K562 (cell line): ENCODE results near the gene ACTR8. TPM values are rescaled to one million over a fixed set of nuclear protein-coding genes. Genes with fewer than 3 reads are reported as not detected.

Source experiments
- ATF3 ChIP-seq, 2 experiments: fragments of 450-650 bp in 1 of 2; sonication (generic) in 1 of 2; formaldehyde crosslinking in 1 of 2; IDR thresholded peaks in 1 of 2; conservative IDR thresholded peaks in 1 of 2; 2 replicates each; pipeline versions ENCODE4 v1.6.1 to v1.8.1; 2016 to 2023; ENCODE audit warnings: mild to moderate bottlenecking in 2 of 2, moderate library complexity in 2 of 2, inconsistent platforms in 1 of 2, missing genetic modification reagents in 1 of 2
- CREB3L1 ChIP-seq: fragments of 450-650 bp; IDR thresholded peaks from 2 replicates; pipeline ENCODE4 v1.6.1; 2014; ENCODE audit warnings: low read depth, mild to moderate bottlenecking, moderate library complexity, borderline replicate concordance
- EGR1 ChIP-seq: fragments of 450-650 bp; conservative IDR thresholded peaks from 2 replicates; pipeline ENCODE4 v1.6.1; 2017; ENCODE audit warnings: mild to moderate bottlenecking
- ETV1 ChIP-seq: fragments of 450-650 bp; conservative IDR thresholded peaks from 2 replicates; pipeline ENCODE4 v1.6.1; 2016; ENCODE audit warnings: missing genetic modification characterization, control low read depth, low read depth, missing compliant biosample characterization
- KHSRP ChIP-seq: fragments of 450-650 bp; IDR thresholded peaks from 2 replicates; pipeline ENCODE4 v1.6.1; 2017
- KLF13 ChIP-seq: fragments of 450-650 bp; IDR thresholded peaks from 2 replicates; pipeline ENCODE4 v1.6.1; 2016; ENCODE audit warnings: missing genetic modification characterization, low read depth, mild to moderate bottlenecking, missing compliant biosample characterization, moderate library complexity, borderline replicate concordance
- MAZ ChIP-seq, 2 experiments: fragments of 450-650 bp in 1 of 2; sonication (generic) in 1 of 2; formaldehyde crosslinking; IDR thresholded peaks in 1 of 2; conservative IDR thresholded peaks in 1 of 2; 2 replicates each; pipeline versions ENCODE4 v1.4.0 to v1.5.0; 2020; ENCODE audit warnings: mild to moderate bottlenecking in 1 of 2, missing genetic modification reagents in 1 of 2
- MEIS2 ChIP-seq: fragments of 450-650 bp; IDR thresholded peaks from 2 replicates; pipeline ENCODE4 v1.6.1; 2014; ENCODE audit warnings: mild to moderate bottlenecking; ENCODE audit not compliant: partially characterized antibody
- NBN ChIP-seq: fragments of 450-650 bp; IDR thresholded peaks from 2 replicates; pipeline ENCODE4 v1.6.1; 2016; ENCODE audit warnings: low read depth, mild to moderate bottlenecking
- NCOA1 ChIP-seq: fragments of 450-650 bp; IDR thresholded peaks from 2 replicates; pipeline ENCODE4 v1.6.1; 2016; ENCODE audit warnings: low read depth
- NR2C2 ChIP-seq, 2 experiments: fragments of 200-800 bp in 1 of 2; sonication (Bioruptor generic) in 1 of 2; sonication (generic) in 1 of 2; formaldehyde crosslinking in 1 of 2; IDR thresholded peaks; 2 replicates each; pipeline versions ENCODE4 v1.6.1 to v1.8.0; 2016 to 2022; ENCODE audit warnings: mild to moderate bottlenecking in 1 of 2, missing compliant biosample characterization in 1 of 2, missing genetic modification characterization in 1 of 2, missing genetic modification reagents in 1 of 2
- PML ChIP-seq: IDR thresholded peaks from 2 replicates; pipeline ENCODE4 v1.6.1; 2012; ENCODE audit warnings: low read length, inconsistent platforms
- SAP30 ChIP-seq: fragments of 200-600 bp; sonication (generic); IDR thresholded peaks from 2 replicates; pipeline ENCODE4 v1.6.1; 2012; ENCODE audit warnings: borderline replicate concordance, low read depth, mild to moderate bottlenecking, moderate library complexity, low read length, control low read depth, inconsistent platforms; ENCODE audit not compliant: insufficient read depth, poor library complexity, severe bottlenecking
- TAF7 ChIP-seq: fragments of 450-650 bp; IDR thresholded peaks from 2 replicates; pipeline ENCODE4 v1.6.1; 2016; ENCODE audit warnings: missing genetic modification characterization, missing compliant biosample characterization
- TAF9B ChIP-seq: fragments of 450-650 bp; IDR thresholded peaks from 2 replicates; pipeline ENCODE4 v1.6.1; 2018; ENCODE audit warnings: mild to moderate bottlenecking; ENCODE audit not compliant: partially characterized antibody
- TBL1XR1 ChIP-seq, 2 experiments: IDR thresholded peaks; 2 replicates each; pipeline ENCODE4 v1.6.1; 2012; ENCODE audit warnings: improper control_type of control experiment in 2 of 2, low read length in 2 of 2, mild to moderate bottlenecking in 1 of 2
- TBP ChIP-seq: optimal IDR thresholded peaks from 2 replicates; pipeline ENCODE3; 2011; ENCODE audit warnings: low read depth, low read length, improper control_type of control experiment
- UBTF ChIP-seq, 2 experiments: IDR thresholded peaks; 2 replicates each; pipeline ENCODE4 v1.6.1; 2012; ENCODE audit warnings: improper control_type of control experiment in 2 of 2, low read depth in 2 of 2, low read length in 2 of 2, borderline replicate concordance in 1 of 2
- ZFX ChIP-seq: sonication (generic); formaldehyde crosslinking; IDR thresholded peaks from 2 replicates; pipeline ENCODE4 v1.8.0; 2022; ENCODE audit warnings: mild to moderate bottlenecking, missing genetic modification reagents, moderate library complexity
- ZNF699 ChIP-seq: fragments of 250-450 bp; sonication (Bioruptor Pico); IDR thresholded peaks from 2 replicates; pipeline ENCODE4 v1.8.0; 2021; ENCODE audit warnings: mild to moderate bottlenecking, moderate library complexity; ENCODE audit not compliant: insufficient replicate concordance
- polyA plus RNA-seq, 8 experiments: library from polyadenylated mRNA; depleted of rRNA in 4 of 8; stranded (reverse) in 5 of 8; unstranded in 3 of 8; fragments of >200 nt; fragmentation: Nextera tagmentation in 2 of 8; fragmentation: Illumina TruSeq in 1 of 8; extraction: Ambion mirVana in 2 of 8; extraction: Trizol in 1 of 8; gene quantifications; 2 replicates each; pipeline versions ENCODE4 v1.2.1 to v1.2.3, GENCODE V29; 2011 to 2014; ENCODE audit warnings: inconsistent platforms in 1 of 8, missing spikeins in 1 of 8
- total RNA-seq, 7 experiments: library from RNA; depleted of rRNA in 6 of 7; stranded (reverse); fragments of >200 nt in 6 of 7; fragmentation: Illumina TruSeq in 2 of 7; extraction: Trizol in 2 of 7; gene quantifications; 2 replicates each; pipeline versions ENCODE4 v1.2.1 to v1.2.3, GENCODE V29; 2011 to 2021; ENCODE audit warnings: low replicate concordance in 1 of 7

The ACTR8 gene
- total and polyA plus RNA-seq, 9 of the 15 experiments (the other 6 are each of a cell fraction or from before 2014, with no cell fraction given): 4.8 to 24.2 (median 17.5) TPM

- TF ChIP-seq NR2C2 (CRISPR knock-in tag; IDR thresholded peaks at IDR 0.05): no peak
- peak; percentile 56; the same call in 1 of the 2 replicates for TF ChIP-seq NR2C2 (tag; IDR thresholded peaks at IDR 0.05)
- peak; percentile 68 for TF ChIP-seq MEIS2
- TF ChIP-seq PML: peak; percentile 70
- peak; percentile 78 for TF ChIP-seq EGR1
- TF ChIP-seq NBN: 0 out of 2 replicates have a peak, but pooled peaks have one; percentile 47
- peak; percentile 44 for TF ChIP-seq ETV1 (tag)
- 0 out of 2 replicates have a peak, but pooled peaks have one; percentile 19 for TF ChIP-seq CREB3L1
- TF ChIP-seq ZNF699: no peak
- peak; percentile 67 for TF ChIP-seq TAF9B
- 0 out of 2 replicates have a peak, but pooled peaks have one; percentile 20 for TF ChIP-seq NCOA1
- peak in 1 of 2 experiments; percentile 70; a peak in 2 of 4 replicates for TF ChIP-seq TBL1XR1 (IDR thresholded peaks at IDR 0.05; ENCODE audit: low read length in 2 of 2)
- TF ChIP-seq TAF7 (tag): 0 out of 2 replicates have a peak, but pooled peaks have one; percentile 54
- peak; percentile 26 for TF ChIP-seq ATF3 (IDR thresholded peaks at IDR 0.05)
- no peak for TF ChIP-seq ATF3 (CRISPR knock-in tag; conservative IDR thresholded peaks at IDR 0.05)
- peak in 1 of 2 experiments; percentile 50; a peak in 1 of 4 replicates for TF ChIP-seq UBTF (IDR thresholded peaks at IDR 0.05; ENCODE audit: borderline replicate concordance in 1 of 2, low read depth in 2 of 2, low read length in 2 of 2)
- TF ChIP-seq SAP30: peak; percentile 20
- no peak for TF ChIP-seq KLF13 (tag)
- TF ChIP-seq KHSRP: peak; percentile 72; the same call in 1 of the 2 replicates
- TF ChIP-seq TBP: peak; percentile 60
- TF ChIP-seq ZFX (CRISPR knock-in tag): peak; percentile 72
- peak; percentile 52 to 53; a peak in 3 of 4 replicates for TF ChIP-seq MAZ (CRISPR knock-in tag; conservative IDR thresholded peaks at IDR 0.05 in 1 of 2, IDR thresholded peaks at IDR 0.05 in 1 of 2)
Measured at GRCh38 chr3:53891497-53892285, 9.7 kb upstream of the ACTR8 start, which contains the start of gene SELENOK (continued).
